HL-60 (cell line): Measurements from ENCODE around the gene HSPA12B.

Source experiments
- GABPA ChIP-seq: IDR thresholded peaks from 2 replicates; pipeline ENCODE4 v1.6.1; 2012; ENCODE audit warnings: low read depth
- TF ChIP-seq, protein P1 (sequence below): IDR thresholded peaks from one replicate; pipeline ENCODE4 v1.5.1; 2011; ENCODE audit warnings: low read length, control low read depth, inconsistent platforms; ENCODE audit not compliant: insufficient read depth
- TF ChIP-seq, protein P2 (sequence below): IDR thresholded peaks from 2 replicates; pipeline ENCODE4 v1.6.1; 2012; ENCODE audit warnings: low read depth; ENCODE audit not compliant: insufficient replicate concordance

- TF ChIP-seq, protein P1, sequence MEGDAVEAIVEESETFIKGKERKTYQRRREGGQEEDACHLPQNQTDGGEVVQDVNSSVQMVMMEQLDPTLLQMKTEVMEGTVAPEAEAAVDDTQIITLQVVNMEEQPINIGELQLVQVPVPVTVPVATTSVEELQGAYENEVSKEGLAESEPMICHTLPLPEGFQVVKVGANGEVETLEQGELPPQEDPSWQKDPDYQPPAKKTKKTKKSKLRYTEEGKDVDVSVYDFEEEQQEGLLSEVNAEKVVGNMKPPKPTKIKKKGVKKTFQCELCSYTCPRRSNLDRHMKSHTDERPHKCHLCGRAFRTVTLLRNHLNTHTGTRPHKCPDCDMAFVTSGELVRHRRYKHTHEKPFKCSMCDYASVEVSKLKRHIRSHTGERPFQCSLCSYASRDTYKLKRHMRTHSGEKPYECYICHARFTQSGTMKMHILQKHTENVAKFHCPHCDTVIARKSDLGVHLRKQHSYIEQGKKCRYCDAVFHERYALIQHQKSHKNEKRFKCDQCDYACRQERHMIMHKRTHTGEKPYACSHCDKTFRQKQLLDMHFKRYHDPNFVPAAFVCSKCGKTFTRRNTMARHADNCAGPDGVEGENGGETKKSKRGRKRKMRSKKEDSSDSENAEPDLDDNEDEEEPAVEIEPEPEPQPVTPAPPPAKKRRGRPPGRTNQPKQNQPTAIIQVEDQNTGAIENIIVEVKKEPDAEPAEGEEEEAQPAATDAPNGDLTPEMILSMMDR = no peak
- TF ChIP-seq, protein P2, sequence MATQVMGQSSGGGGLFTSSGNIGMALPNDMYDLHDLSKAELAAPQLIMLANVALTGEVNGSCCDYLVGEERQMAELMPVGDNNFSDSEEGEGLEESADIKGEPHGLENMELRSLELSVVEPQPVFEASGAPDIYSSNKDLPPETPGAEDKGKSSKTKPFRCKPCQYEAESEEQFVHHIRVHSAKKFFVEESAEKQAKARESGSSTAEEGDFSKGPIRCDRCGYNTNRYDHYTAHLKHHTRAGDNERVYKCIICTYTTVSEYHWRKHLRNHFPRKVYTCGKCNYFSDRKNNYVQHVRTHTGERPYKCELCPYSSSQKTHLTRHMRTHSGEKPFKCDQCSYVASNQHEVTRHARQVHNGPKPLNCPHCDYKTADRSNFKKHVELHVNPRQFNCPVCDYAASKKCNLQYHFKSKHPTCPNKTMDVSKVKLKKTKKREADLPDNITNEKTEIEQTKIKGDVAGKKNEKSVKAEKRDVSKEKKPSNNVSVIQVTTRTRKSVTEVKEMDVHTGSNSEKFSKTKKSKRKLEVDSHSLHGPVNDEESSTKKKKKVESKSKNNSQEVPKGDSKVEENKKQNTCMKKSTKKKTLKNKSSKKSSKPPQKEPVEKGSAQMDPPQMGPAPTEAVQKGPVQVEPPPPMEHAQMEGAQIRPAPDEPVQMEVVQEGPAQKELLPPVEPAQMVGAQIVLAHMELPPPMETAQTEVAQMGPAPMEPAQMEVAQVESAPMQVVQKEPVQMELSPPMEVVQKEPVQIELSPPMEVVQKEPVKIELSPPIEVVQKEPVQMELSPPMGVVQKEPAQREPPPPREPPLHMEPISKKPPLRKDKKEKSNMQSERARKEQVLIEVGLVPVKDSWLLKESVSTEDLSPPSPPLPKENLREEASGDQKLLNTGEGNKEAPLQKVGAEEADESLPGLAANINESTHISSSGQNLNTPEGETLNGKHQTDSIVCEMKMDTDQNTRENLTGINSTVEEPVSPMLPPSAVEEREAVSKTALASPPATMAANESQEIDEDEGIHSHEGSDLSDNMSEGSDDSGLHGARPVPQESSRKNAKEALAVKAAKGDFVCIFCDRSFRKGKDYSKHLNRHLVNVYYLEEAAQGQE = no peak
- TF ChIP-seq GABPA = no peak
These were observed 46.1 kb upstream of the HSPA12B start for GRCh38 chr20:3686421-3686820.
